HCT116 (cell line): ENCODE data around the gene OLFML2B. TPM values are rescaled to one million over a fixed set of nuclear protein-coding genes. Genes with fewer than 3 reads are reported as not detected.

ENCODE experiments used
- ATAC-seq: fragments of 200-7000 bp; cut with Tn5 transposase; 2 replicates; pipeline ENCODE4 v1.9.1; 2020; ENCODE audit warnings: mild to moderate bottlenecking, moderate library complexity
- BruUV-seq: library from RNA; stranded (reverse); fragments of 400-500 nt; replicated peaks from 2 replicates; lab custom pipeline; 2021; lab: Mats Ljungman, UMichigan
- CTCF ChIA-PET: fragments of 300-600 bp; sonication (Branson Sonifier 250); formaldehyde crosslinking; loops from one replicate; lab custom pipeline; 2021; ENCODE audit warnings: antibody characterized with exemption; lab: Charles Lee
- POLR2A ChIA-PET: fragments of 300-600, 350-600 bp; sonication (Branson Sonifier 250); formaldehyde crosslinking; loops from one replicate; lab custom pipeline; 2021; ENCODE audit warnings: antibody characterized with exemption; lab: Charles Lee
- RAD21 ChIA-PET, 2 experiments: fragments of 300-600 bp; sonication (Branson Sonifier 250); formaldehyde crosslinking; loops; one replicate each; lab custom pipeline; 2023; ENCODE audit warnings: low total read pairs in 2 of 2; ENCODE audit not compliant: uncharacterized antibody in 2 of 2, unreplicated experiment in 2 of 2, low non-redundant PET in 1 of 2; lab: Charles Lee
- DNase-seq: peaks from one replicate; pipeline ENCODE4 v3.0.0-alpha.2; 2010; ENCODE audit warnings: low read depth, low spot score
- H2AFZ ChIP-seq: fragments of 200-600 bp; shearing (Covaris generic), sonication (generic); 2 replicates; pipeline ENCODE4 v1.6.1; 2017; ENCODE audit warnings: low read depth, mixed run types, mixed read lengths, antibody characterized with exemption, low read length; ENCODE audit not compliant: poor library complexity, severe bottlenecking
- H3K27ac ChIP-seq: 2 replicates; pipeline ENCODE4 v1.5.1; 2012; ENCODE audit warnings: low read depth, low read length
- H3K27me3 ChIP-seq: fragments of 200-600 bp; sonication (generic); 2 replicates; pipeline ENCODE4 v1.6.1; 2016; ENCODE audit warnings: mixed run types, low read length, mixed read lengths; ENCODE audit not compliant: insufficient read depth
- H3K36me3 ChIP-seq, 2 experiments: fragments of 200-500 bp in 1 of 2; fragments of 200-600 bp in 1 of 2; sonication (Bioruptor generic) in 1 of 2; sonication (generic) in 1 of 2; 2 replicates each; pipeline versions ENCODE4 v1.5.1 to v1.6.1; 2014 to 2016; ENCODE audit warnings: low read length in 2 of 2, inconsistent platforms in 1 of 2, mixed read lengths in 1 of 2, mixed run types in 1 of 2; ENCODE audit not compliant: insufficient read depth in 2 of 2, control insufficient read depth in 1 of 2
- H3K4me1 ChIP-seq, 2 experiments: fragments of 200-600 bp in 1 of 2; sonication (generic) in 1 of 2; 2 replicates each; pipeline versions ENCODE4 v1.5.1 to v1.6.1; 2012 to 2017; ENCODE audit warnings: low read length in 2 of 2, inconsistent platforms in 1 of 2, mild to moderate bottlenecking in 1 of 2, mixed read lengths in 1 of 2, mixed run types in 1 of 2, moderate library complexity in 1 of 2; ENCODE audit not compliant: insufficient read depth in 2 of 2, control insufficient read depth in 1 of 2
- H3K4me2 ChIP-seq: fragments of 200-600 bp; sonication (generic); 2 replicates; pipeline ENCODE4 v1.6.1; 2017; ENCODE audit warnings: mixed run types, low read length, mixed read lengths
- H3K4me3 ChIP-seq, 2 experiments: fragments of 200-600 bp in 1 of 2; sonication (generic) in 1 of 2; replicated peaks in 1 of 2; 2 replicates each; pipeline ENCODE4 v1.5.1; 2011 to 2016; ENCODE audit warnings: low read length in 2 of 2, control low read depth in 1 of 2, low read depth in 1 of 2, mild to moderate bottlenecking in 1 of 2, mixed read lengths in 1 of 2, mixed run types in 1 of 2
- H3K79me2 ChIP-seq: fragments of 200-600 bp; sonication (generic); 2 replicates; pipeline ENCODE4 v1.6.1; 2017; ENCODE audit warnings: mild to moderate bottlenecking, mixed run types, low read length, moderate library complexity, mixed read lengths; ENCODE audit not compliant: insufficient read depth
- H3K9ac ChIP-seq: fragments of 200-600 bp; sonication (generic); 2 replicates; pipeline ENCODE4 v1.6.1; 2016; ENCODE audit warnings: low read length, mixed read lengths
- H3K9me2 ChIP-seq: fragments of 200-600 bp; sonication (generic), shearing (Covaris generic); 2 replicates; pipeline ENCODE4 v1.6.1; 2017; ENCODE audit warnings: mixed run types, mild to moderate bottlenecking, moderate library complexity; ENCODE audit not compliant: insufficient read depth
- H3K9me3 ChIP-seq, 2 experiments: fragments of 200-500 bp in 1 of 2; fragments of 200-600 bp in 1 of 2; sonication (Bioruptor generic) in 1 of 2; sonication (generic) in 1 of 2; 2 replicates each; pipeline ENCODE4 v1.6.1; 2014 to 2017; ENCODE audit warnings: low read length in 2 of 2, mixed read lengths in 2 of 2, inconsistent platforms in 1 of 2, low read depth in 1 of 2, mild to moderate bottlenecking in 1 of 2, mixed run types in 1 of 2, moderate library complexity in 1 of 2; ENCODE audit not compliant: control insufficient read depth in 1 of 2, insufficient read depth in 1 of 2
- H4K20me1 ChIP-seq: fragments of 200-600 bp; sonication (generic), shearing (Covaris generic); 2 replicates; pipeline ENCODE4 v1.6.1; 2017; ENCODE audit warnings: mixed run types, mild to moderate bottlenecking, moderate library complexity; ENCODE audit not compliant: insufficient read depth
- ATF3 ChIP-seq: IDR thresholded peaks from 2 replicates; pipeline ENCODE4 v1.6.1; 2012
- CEBPB ChIP-seq: IDR thresholded peaks from 2 replicates; pipeline ENCODE4 v1.6.1; 2012; ENCODE audit warnings: low read depth
- ELF1 ChIP-seq: IDR thresholded peaks from 2 replicates; pipeline ENCODE4 v1.6.1; 2012; ENCODE audit warnings: low read depth, borderline replicate concordance
- EZH2 ChIP-seq: fragments of 200-600 bp; sonication (generic); IDR thresholded peaks from 2 replicates; pipeline ENCODE4 v1.6.1; 2017; ENCODE audit warnings: antibody characterized with exemption, mixed run types
- EZH2phosphoT487 ChIP-seq: fragments of 200-600 bp; IDR thresholded peaks from 2 replicates; pipeline ENCODE4 v1.6.1; 2018; ENCODE audit warnings: antibody characterized with exemption, borderline replicate concordance
- FOSL1 ChIP-seq: IDR thresholded peaks from 2 replicates; pipeline ENCODE4 v1.6.1; 2012; ENCODE audit warnings: low read depth
- JUND ChIP-seq: IDR thresholded peaks from 2 replicates; pipeline ENCODE4 v1.6.1; 2012
- POLR2A ChIP-seq: IDR thresholded peaks from 2 replicates; pipeline ENCODE4 v1.7.0; 2011; ENCODE audit warnings: borderline replicate concordance; ENCODE audit not compliant: insufficient read depth, insufficient read length; ENCODE audit errors: extremely low read depth
- POLR2AphosphoS5 ChIP-seq: IDR thresholded peaks from 2 replicates; pipeline ENCODE4 v1.6.1; 2011; ENCODE audit warnings: mild to moderate bottlenecking, low read depth, low read length, moderate library complexity
- SIN3A ChIP-seq: IDR thresholded peaks from 2 replicates; pipeline ENCODE4 v1.6.1; 2012; ENCODE audit warnings: low read depth
- SP1 ChIP-seq: IDR thresholded peaks from 2 replicates; pipeline ENCODE4 v1.6.1; 2012; ENCODE audit warnings: low read depth
- SRF ChIP-seq: IDR thresholded peaks from 2 replicates; pipeline ENCODE4 v1.6.1; 2012; ENCODE audit warnings: low read depth
- TCF7L2 ChIP-seq: IDR thresholded peaks from 2 replicates; pipeline ENCODE4 v1.7.0; 2011; ENCODE audit warnings: borderline replicate concordance, inconsistent platforms; ENCODE audit not compliant: insufficient read depth, insufficient read length; ENCODE audit errors: extremely low read depth
- YY1 ChIP-seq: IDR thresholded peaks from 2 replicates; pipeline ENCODE4 v1.6.1; 2011; ENCODE audit warnings: low read length, low read depth, moderate library complexity, mild to moderate bottlenecking; ENCODE audit not compliant: insufficient replicate concordance; ENCODE audit errors: extremely low read depth
- ZBTB33 ChIP-seq: IDR thresholded peaks from 2 replicates; pipeline ENCODE4 v1.6.1; 2011; ENCODE audit warnings: mild to moderate bottlenecking, low read length, moderate library complexity; ENCODE audit not compliant: insufficient replicate concordance; ENCODE audit errors: extremely low read depth
- ZFX ChIP-seq: fragments of 450-650 bp; IDR thresholded peaks from 2 replicates; pipeline ENCODE4 v1.6.1; 2017
- ZNF274 ChIP-seq: fragments of 200-500 bp; sonication (Bioruptor generic); IDR thresholded peaks from 2 replicates; pipeline ENCODE4 v1.6.1; 2014; ENCODE audit warnings: mild to moderate bottlenecking, low read depth, low read length, inconsistent platforms
- intact Hi-C: fragments of 100-400 bp; cut with micrococcal nuclease; formaldehyde crosslinking; loops from 2 replicates; pipeline ENCODE4 v1.10.0; 2022
- total RNA-seq: library from RNA; stranded (reverse); gene quantifications from one replicate; pipeline ENCODE4 v1.2.1, GENCODE V29; 2021; ENCODE audit not compliant: unreplicated experiment
- TF ChIP-seq, protein P1 (sequence below): IDR thresholded peaks from 2 replicates; pipeline ENCODE4 v1.6.1; 2012

Gene OLFML2B
- total RNA-seq, 1 experiment from 2014 or later: 1.3 TPM

DNA sequence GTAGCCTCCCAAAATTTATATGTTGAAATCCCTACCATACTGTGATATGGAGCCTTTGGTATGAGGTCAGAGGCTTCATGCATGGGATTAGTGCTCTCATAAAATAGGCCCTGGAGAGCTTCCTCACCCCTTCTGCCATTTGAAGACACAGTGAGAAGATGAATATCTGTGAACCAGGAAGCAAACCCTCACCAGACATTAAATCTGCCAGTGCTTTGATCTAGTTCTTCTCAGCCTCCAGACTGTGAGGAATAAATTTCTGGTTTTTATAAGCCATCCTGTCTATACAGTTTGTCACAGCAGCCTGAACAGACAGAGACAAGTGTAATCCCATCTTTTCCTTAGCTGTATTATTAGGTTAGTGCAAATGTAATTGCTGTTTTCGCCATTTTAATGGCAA, 88.4 kb downstream of the OLFML2B start:
- H3K79me2 ChIP-seq: no peaks in the 10 kb centered on the region
- RAD21 ChIA-PET: no interaction called here
- ATAC-seq: no peak
- POLR2A ChIA-PET: no interaction called here
- TF ChIP-seq ELF1: no peak
- TF ChIP-seq CEBPB: no peak
- no peak for TF ChIP-seq SP1
- TF ChIP-seq FOSL1: no peak
- no peak for TF ChIP-seq POLR2A
- TF ChIP-seq ZFX: no peak
- no peak for TF ChIP-seq YY1
- TF ChIP-seq, protein P1, sequence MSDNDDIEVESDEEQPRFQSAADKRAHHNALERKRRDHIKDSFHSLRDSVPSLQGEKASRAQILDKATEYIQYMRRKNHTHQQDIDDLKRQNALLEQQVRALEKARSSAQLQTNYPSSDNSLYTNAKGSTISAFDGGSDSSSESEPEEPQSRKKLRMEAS: no peak
- no peak for TF ChIP-seq JUND
- no peak for TF ChIP-seq SRF
- TF ChIP-seq SIN3A: no peak
- no peak for TF ChIP-seq EZH2phosphoT487
- TF ChIP-seq TCF7L2: no peak
- no peak for TF ChIP-seq ZBTB33
- TF ChIP-seq ATF3: no peak
- TF ChIP-seq POLR2AphosphoS5: no peak
- TF ChIP-seq EZH2: no peak
- no peak for TF ChIP-seq ZNF274
- TF ChIP-seq, all 23 proteins: peak for 0
- CTCF ChIA-PET: no interaction called here
- DNase-seq: no peak
- Histone ChIP-seq H3K4me2 (no peak overlapping the region), H3K4me1 (no peaks in the 10 kb centered on the region), H3K9me3 (no peaks in the 10 kb centered on the region), H3K9ac (no peak overlapping the region), H4K20me1 (no peaks in the 10 kb centered on the region), H3K36me3 (no peaks in the 10 kb centered on the region), H3K27ac (no peak overlapping the region), H2AFZ (no peak overlapping the region), H3K9me2 (no peaks in the 10 kb centered on the region), H3K27me3 (no peaks in the 10 kb centered on the region), H3K4me3 (no peak overlapping the region)
- no TSS peak for BruUV-seq
- intact Hi-C loops: no loop called here
